Neural cell (in vitro differentiated cells): ENCODE measurements around the gene PPP1R13B. TPM values are rescaled to one million over a fixed set of nuclear protein-coding genes. Genes with fewer than 3 reads are reported as not detected.

Experiments used
- H2AFZ ChIP-seq: fragments of 200-600, 300-800 bp; sonication (generic), shearing (Covaris generic); 2 replicates; pipeline ENCODE4 v1.6.0; 2014; ENCODE audit warnings: low read depth, mild to moderate bottlenecking, antibody characterized with exemption, low read length, moderate library complexity
- H3F3A ChIP-seq: fragments of 200-600 bp; shearing (Covaris generic); 2 replicates; pipeline ENCODE4 v1.6.1; 2016; ENCODE audit warnings: mild to moderate bottlenecking, moderate library complexity, mixed read lengths, antibody characterized with exemption, low read length; ENCODE audit not compliant: insufficient read depth, poor library complexity, severe bottlenecking
- H3K27ac ChIP-seq: fragments of 200-600, 300-800 bp; sonication (generic), shearing (Covaris generic); 2 replicates; pipeline ENCODE4 v1.5.1; 2014; ENCODE audit warnings: mild to moderate bottlenecking, low read length, moderate library complexity
- H3K27me3 ChIP-seq: fragments of 300-800, 200-600 bp; sonication (generic), shearing (Covaris generic); 2 replicates; pipeline ENCODE4 v1.6.0; 2014; ENCODE audit warnings: mild to moderate bottlenecking, low read depth, low read length, moderate library complexity; ENCODE audit not compliant: insufficient read depth
- H3K36me3 ChIP-seq: fragments of 300-800, 200-600 bp; sonication (generic), shearing (Covaris generic); 2 replicates; pipeline ENCODE4 v1.5.1; 2014; ENCODE audit warnings: mild to moderate bottlenecking, antibody characterized with exemption, low read length, moderate library complexity; ENCODE audit not compliant: insufficient read depth
- H3K4me2 ChIP-seq: fragments of 300-800, 200-600 bp; sonication (generic), shearing (Covaris generic); 2 replicates; pipeline ENCODE4 v1.6.0; 2014; ENCODE audit warnings: mild to moderate bottlenecking, low read length
- H3K4me3 ChIP-seq: fragments of 300-800, 200-600 bp; sonication (generic), shearing (Covaris generic); 2 replicates; pipeline ENCODE4 v1.5.1; 2014; ENCODE audit warnings: mild to moderate bottlenecking, low read length, moderate library complexity
- H3K79me2 ChIP-seq: fragments of 200-600 bp; shearing (Covaris generic); replicated peaks from 2 replicates; pipeline ENCODE4 v1.6.0; 2014; ENCODE audit warnings: mild to moderate bottlenecking, low read length, moderate library complexity; ENCODE audit not compliant: insufficient read depth
- H3K9ac ChIP-seq: fragments of 300-800, 200-600 bp; sonication (generic), shearing (Covaris generic); 2 replicates; pipeline ENCODE4 v1.6.1; 2016; ENCODE audit warnings: mild to moderate bottlenecking, low read length, mixed read lengths
- H3K9me2 ChIP-seq: fragments of 200-600 bp; shearing (Covaris generic); 2 replicates; pipeline ENCODE4 v1.6.1; 2016; ENCODE audit warnings: mild to moderate bottlenecking, low read length, mixed read lengths; ENCODE audit not compliant: insufficient read depth
- H3K9me3 ChIP-seq: fragments of 200-600, 300-800 bp; sonication (generic), shearing (Covaris generic); 2 replicates; pipeline ENCODE4 v1.6.1; 2016; ENCODE audit warnings: mild to moderate bottlenecking, mixed run types, low read length, moderate library complexity, mixed read lengths
- H4K20me1 ChIP-seq: fragments of 200-600 bp; shearing (Covaris generic); 2 replicates; pipeline ENCODE4 v1.6.1; 2016; ENCODE audit warnings: mild to moderate bottlenecking, mixed run types; ENCODE audit not compliant: insufficient read depth
- CTCF ChIP-seq: fragments of 450-650 bp; IDR thresholded peaks from 2 replicates; pipeline ENCODE4 v1.5.1; 2014; ENCODE audit warnings: antibody characterized with exemption, mild to moderate bottlenecking, moderate library complexity; ENCODE audit not compliant: poor library complexity, severe bottlenecking
- EZH2 ChIP-seq: fragments of 200-600, 300-800 bp; shearing (Covaris generic), sonication (generic); IDR thresholded peaks from 2 replicates; pipeline ENCODE4 v1.6.1; 2014; ENCODE audit warnings: antibody characterized with exemption, low read length, borderline replicate concordance, mild to moderate bottlenecking; ENCODE audit not compliant: insufficient read depth, poor library complexity, severe bottlenecking
- MXI1 ChIP-seq: fragments of 450-650 bp; conservative IDR thresholded peaks from 2 replicates; pipeline ENCODE4 v1.6.1; 2014; ENCODE audit warnings: antibody characterized with exemption, mild to moderate bottlenecking; ENCODE audit not compliant: poor library complexity, severe bottlenecking
- RAD21 ChIP-seq: fragments of 450-650 bp; conservative IDR thresholded peaks from 2 replicates; pipeline ENCODE4 v1.6.1; 2014; ENCODE audit warnings: antibody characterized with exemption, mild to moderate bottlenecking, moderate library complexity
- REST ChIP-seq: IDR thresholded peaks from 2 replicates; pipeline ENCODE4 v1.6.1; 2012; ENCODE audit warnings: borderline replicate concordance
- SMC3 ChIP-seq: fragments of 450-650 bp; conservative IDR thresholded peaks from 2 replicates; pipeline ENCODE4 v1.6.1; 2014; ENCODE audit warnings: antibody characterized with exemption, mild to moderate bottlenecking, moderate library complexity; ENCODE audit not compliant: poor library complexity
- TAF1 ChIP-seq: IDR thresholded peaks from 2 replicates; pipeline ENCODE4 v1.6.1; 2012; ENCODE audit warnings: low read depth
- polyA plus RNA-seq: library from polyadenylated mRNA; depleted of rRNA; stranded (reverse); fragments of >200 nt; gene quantifications from 2 replicates; pipeline ENCODE4 v1.2.3, GENCODE V29; 2014

Gene PPP1R13B
- polyA plus RNA-seq, 1 donor from 2014 or later: 8.2 TPM

DNA sequence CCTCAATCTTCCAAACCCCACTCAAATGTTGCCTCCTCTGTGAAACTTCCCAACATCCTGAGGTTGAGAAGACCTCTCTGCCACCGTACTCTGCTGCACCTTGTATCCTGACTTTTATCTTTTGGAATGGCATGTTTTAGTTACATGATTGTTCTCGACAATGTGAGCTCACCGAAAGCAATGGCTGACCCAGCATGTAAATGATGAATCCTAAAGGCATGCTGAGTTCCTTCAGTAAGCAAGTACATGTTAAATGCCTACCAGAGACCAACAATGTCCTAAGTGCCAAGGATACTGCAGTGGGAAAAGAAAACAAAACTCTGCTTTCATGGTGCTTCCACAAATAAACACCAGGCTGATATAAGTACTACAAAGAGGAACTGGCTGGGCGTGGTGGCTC, 13.7 kb downstream of the PPP1R13B start:
- Histone ChIP-seq H3K27me3 (no peaks in the 10 kb centered on the region), H3K79me2 (peaks cover 9% of the 10 kb centered on the region), H3K4me3 (no peak overlapping the region), H3K9me2 (no peaks in the 10 kb centered on the region), H3K9ac (no peak overlapping the region), H3K36me3 (no peaks in the 10 kb centered on the region), H3K9me3 (no peaks in the 10 kb centered on the region), H2AFZ (no peak overlapping the region), H3K4me2 (no peak overlapping the region), H4K20me1 (no peaks in the 10 kb centered on the region), H3K27ac (no peak overlapping the region), H3F3A (no peaks in the 10 kb centered on the region)
- TF ChIP-seq TAF1 (no peak), RAD21 (no peak), EZH2 (no peak), REST (no peak), SMC3 (no peak)

- H3K79me2 ChIP-seq: peaks cover 6% of the 10 kb centered on the region
- no peaks in the 10 kb centered on the region for H3K9me3 ChIP-seq
- H3F3A ChIP-seq: no peaks in the 10 kb centered on the region
- no peak overlapping the region for H3K9ac ChIP-seq
- H2AFZ ChIP-seq: no peak overlapping the region
- no peaks in the 10 kb centered on the region for H3K27me3 ChIP-seq
- no peak overlapping the region for H3K27ac ChIP-seq
- H3K4me2 ChIP-seq: no peak overlapping the region
- H3K4me3 ChIP-seq: no peak overlapping the region
- no peak for TF ChIP-seq REST
- no peaks in the 10 kb centered on the region for H3K9me2 ChIP-seq
- H3K36me3 ChIP-seq: no peaks in the 10 kb centered on the region
- no peaks in the 10 kb centered on the region for H4K20me1 ChIP-seq
Observed at GRCh38 chr14:103832046-103832445, 15.3 kb downstream of the PPP1R13B start.

- Histone ChIP-seq H3K9ac (no peak overlapping the region), H3K36me3 (no peaks in the 10 kb centered on the region), H2AFZ (no peak overlapping the region), H3K9me2 (no peaks in the 10 kb centered on the region), H3K27ac (no peak overlapping the region), H3K9me3 (no peaks in the 10 kb centered on the region), H3K4me3 (no peak overlapping the region), H3K79me2 (peaks cover 6% of the 10 kb centered on the region), H4K20me1 (no peaks in the 10 kb centered on the region), H3F3A (no peaks in the 10 kb centered on the region), H3K27me3 (no peaks in the 10 kb centered on the region), H3K4me2 (no peak overlapping the region)
- TF ChIP-seq REST: no peak
- TF ChIP-seq TAF1: no peak
- TF ChIP-seq CTCF: no peak
- no peak for TF ChIP-seq RAD21
- no peak for TF ChIP-seq EZH2
- TF ChIP-seq SMC3: no peak
- no peak for TF ChIP-seq MXI1
Observed at GRCh38 chr14:103830511-103831270, 16.7 kb downstream of the PPP1R13B start.
